Activated CD4-positive, alpha-beta T cell treated with anti-CD3 and anti-CD28 coated beads, Interleukin-10, Interleukin-2, amounts not matched to agents 100 ng/mL and 50 ng/mL, durations not matched to agents 16 hours and 8 hours (primary cell): ENCODE results near the gene GRK5.
"Not testable (repeated sequence)": the region's sequence is repeated elsewhere in the genome, so short reads cannot be mapped to it uniquely, and the experiment has no call there.

Source experiments
- DNase-seq: peaks from one replicate; pipeline ENCODE4 v3.0.0-alpha.2; 2020

The GRK5 gene

DNA sequence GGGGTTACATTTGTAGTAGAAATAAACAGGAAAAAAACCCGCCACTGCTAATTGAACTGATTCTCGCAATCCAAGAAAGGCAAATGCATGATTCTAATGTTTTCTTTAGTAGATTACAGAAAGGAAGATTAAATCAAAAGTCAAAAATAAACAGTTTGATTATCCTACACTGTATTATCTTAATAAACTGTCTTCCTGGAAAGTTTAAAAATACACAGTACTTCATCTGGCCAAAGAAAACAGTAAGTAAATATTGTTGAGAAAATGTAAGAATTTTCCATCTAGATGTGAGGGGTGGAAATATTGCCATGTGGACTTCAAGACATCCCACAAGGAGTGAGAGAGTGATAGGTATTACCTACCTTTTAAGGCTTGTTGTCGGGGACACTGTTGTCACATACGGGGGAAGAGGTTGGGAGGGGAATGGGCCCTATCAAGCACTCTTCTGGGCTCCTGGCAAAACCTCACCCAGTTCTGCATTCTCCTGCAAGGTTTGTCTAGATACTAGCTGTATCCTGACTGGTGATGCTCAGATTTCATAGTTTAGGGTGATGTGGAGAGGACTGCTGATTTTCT, 17.8 kb downstream of the GRK5 start:
- DNase-seq = no peak

DNA sequence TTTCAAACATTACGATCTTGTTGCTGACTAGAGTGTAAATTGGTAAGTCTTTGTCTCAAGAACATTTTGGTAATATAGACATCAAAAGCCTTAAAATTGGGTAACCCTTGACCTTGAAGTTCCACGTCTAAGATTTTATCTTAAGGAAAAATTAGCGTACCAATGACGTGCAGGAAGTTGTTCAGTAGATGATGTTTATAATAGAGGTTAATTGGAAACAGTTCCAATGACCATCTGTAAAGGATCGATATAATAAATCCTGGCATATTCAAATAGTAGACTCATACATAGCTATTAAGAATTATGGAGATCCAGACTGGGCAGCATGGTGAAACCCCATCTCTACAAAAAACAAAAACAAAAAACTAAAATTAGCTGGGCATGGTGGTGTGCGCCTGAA, 20.5 kb downstream of the GRK5 start:
- no peak for DNase-seq

DNA sequence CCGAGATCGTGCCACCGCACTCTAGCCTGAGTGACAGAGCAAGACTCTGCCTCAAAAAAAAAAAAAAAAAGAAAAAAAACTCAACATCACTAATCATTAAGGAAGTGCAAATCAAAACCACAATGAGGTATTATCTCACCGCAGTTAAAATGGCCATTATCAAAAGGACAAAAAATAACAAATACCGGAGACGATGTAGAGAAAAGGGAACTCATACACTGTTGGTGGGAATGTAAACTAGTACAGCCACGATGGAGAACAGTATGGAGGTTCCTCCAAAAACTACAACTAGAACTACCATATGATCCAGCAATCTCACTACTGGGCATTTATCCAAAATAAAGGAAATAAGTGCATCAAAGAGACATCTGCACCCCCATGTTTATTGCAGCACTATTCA, 24.3 kb downstream of the GRK5 start:
- no peak for DNase-seq

DNA sequence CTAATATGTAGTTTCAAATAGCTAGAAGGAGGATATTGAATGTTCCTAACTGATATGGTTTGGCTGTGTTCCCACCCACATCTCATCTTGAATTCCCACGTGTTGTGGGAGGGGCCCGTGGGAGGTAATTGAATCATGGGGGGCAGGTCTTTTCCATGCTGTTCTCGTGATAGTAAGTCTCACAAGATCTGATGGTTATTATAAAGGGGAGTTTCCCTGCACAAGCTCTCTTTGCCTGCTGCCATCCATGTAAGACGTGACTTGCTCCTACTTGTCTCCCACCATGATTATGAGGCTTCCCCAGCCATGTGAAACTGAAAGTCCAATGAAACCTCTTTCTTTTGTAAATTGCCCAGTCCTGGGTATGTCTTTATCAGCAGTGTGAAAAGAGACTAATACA, 25.1 kb downstream of the GRK5 start:
- DNase-seq = not testable (repeated sequence)

DNA sequence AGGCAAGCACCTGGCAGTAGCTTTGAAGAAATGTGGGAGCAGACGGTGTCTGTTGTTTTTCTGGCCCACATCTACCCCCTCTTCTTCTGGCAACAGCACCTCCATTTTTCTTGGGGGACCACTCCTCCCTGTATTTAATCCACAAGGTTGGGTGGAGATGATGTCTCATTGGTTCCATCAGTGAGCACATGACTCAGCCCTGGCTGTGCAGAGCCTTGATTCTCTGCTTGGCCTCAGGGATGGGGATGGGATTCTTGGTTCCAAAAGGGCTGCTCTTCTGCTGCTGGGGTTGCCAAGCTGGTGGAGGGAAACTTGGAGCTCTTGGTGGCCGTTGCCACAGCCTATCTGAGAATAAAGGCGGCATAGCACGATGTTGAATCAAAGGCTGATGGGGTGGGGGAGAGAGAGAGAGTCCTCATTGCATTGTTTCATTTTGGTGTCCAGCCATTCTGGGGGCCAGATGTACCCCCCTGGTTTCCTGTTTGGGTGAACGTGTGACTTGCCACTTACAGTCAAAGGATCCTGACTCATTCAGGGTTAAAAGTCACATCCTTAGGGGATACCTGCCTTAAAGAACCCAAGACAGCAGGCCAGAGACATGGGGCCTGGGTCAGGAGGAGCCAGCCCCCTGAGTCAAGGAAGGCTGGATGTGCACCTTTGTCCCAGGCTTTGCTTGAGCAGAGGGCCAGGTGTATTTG, 25.9 kb downstream of the GRK5 start:
- DNase-seq = peak; percentile 32

DNA sequence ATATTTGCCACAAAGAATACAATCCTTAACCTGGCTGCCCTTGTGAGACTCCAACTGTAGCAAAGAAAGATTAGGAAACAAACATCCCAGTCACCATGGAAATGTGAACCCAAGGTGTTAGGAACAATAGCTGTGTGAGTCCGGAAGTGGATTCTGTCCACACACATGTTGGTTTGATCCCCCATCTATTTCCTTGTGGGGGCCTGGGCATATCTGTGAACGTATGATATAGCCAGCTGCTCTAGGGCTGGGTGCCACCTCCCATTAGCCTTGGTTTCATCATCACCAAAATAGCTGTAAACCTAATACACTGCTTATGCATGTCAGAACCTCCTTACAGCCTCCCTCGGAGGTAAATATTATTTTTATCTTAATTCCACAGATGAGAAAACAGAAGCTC, 26.4 kb downstream of the GRK5 start:
- DNase-seq = no peak

DNA sequence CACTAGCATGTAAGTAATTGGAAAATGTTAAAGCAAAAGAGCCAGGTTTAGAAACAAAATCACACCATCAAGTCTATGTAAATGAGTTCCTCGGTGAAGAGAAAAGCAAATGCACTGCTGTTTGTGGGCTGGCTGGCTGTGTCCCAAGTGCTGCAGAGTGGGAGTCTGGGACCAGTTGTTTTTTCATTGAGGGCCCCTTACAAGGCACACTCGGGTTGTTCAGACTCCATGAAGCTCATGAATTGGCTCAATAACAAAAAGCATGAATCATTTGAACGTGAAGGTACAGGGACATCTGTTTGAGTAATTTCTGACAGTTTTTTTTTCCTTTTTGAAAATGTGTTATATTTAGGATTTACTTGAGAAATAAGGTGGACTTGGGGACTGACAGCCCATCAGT, 28.0 kb downstream of the GRK5 start:
- DNase-seq = no peak

DNA sequence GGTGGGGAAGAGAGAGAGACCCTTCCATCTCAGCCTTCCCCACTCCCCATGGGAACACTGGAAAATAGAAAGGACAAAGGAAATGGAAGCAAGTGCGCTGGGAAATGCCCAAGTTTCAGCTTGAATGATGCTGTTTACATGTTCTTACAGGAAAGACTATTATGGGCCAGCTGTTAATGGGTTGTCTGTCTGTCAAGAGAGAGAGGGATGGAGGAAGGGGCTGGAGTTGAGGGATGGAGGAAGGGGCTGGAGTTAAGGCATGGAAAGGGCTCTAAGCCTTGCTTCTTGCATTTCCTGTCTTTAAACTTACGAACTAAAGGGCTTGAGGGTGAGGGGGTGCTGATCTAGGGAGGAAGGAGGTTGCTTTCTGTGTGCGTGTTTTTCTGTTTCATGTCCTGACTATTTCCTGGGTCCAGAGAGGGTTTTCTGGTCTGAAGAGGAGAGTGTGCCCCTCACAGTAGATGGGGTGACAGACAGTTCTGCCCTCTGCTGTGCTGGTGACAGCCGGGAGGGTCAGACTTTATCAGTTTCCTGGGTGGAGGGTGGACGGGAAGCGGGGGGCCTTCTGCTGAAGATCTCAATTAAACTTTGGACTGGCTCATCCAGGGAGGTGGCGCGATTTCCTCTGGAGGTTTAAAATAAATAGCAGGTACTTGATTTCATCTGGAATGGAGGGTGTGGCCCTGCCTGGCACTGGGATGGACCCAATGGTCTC, 30.5 kb downstream of the GRK5 start:
- DNase-seq = no peak

DNA sequence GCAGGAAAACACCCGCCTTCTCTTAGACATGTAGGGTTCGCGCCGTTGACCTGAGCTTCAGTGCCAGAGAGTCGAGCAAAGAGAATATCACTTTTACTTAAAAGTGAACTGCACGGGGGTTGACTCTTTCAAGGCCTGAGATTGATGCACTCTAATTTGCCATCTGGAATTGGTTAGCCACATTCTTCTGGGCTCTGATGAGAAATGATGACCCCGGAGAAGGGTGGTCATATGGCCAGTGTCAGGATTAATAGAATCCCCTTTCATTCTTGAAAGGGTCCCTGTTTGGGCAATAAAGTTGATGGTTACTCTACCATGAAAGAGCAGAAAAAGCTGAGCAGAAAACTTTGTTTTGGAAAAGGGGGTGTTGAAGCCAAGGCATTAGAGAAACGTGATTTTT, 31.2 kb downstream of the GRK5 start:
- DNase-seq = no peak

DNA sequence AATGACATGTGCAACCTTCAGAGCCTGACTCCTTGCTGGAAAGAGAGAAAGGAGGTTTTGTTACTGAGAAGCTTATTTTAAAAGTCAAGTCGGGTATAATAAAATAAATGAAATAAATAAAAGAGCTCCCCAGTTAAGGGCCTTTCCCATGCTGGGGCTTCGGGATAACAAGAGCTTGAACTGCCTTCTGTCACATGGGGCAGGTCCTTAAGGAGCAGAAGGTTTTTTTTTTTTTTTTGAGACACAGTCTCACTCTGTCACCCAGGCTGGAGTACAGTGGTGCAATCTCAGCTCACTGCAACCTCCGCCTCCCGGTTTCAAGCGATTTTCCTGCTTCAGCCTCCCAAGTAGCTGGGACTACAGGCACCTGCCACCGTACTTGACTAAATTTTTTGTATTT, 31.6 kb downstream of the GRK5 start:
- DNase-seq = not testable (repeated sequence)

DNA sequence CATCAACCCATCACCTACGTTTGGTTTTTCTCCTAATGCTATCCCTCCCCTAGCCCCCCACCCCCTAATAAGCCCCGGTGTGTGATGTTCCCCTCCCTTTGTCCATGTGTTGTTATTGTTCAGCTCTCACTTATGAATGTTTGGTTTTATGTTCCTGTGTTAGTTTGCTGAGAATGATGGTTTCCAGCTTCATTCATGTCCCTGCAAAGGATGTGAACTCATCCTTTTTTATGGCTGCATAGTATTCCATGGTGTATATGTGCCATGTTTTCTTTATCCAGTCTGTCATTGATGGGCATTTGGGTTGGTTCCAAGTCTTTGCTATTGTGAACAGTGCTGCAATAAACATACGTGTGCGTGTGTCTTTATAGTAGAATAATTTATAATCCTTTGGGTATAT, 32.3 kb downstream of the GRK5 start:
- DNase-seq = not testable (repeated sequence)

DNA sequence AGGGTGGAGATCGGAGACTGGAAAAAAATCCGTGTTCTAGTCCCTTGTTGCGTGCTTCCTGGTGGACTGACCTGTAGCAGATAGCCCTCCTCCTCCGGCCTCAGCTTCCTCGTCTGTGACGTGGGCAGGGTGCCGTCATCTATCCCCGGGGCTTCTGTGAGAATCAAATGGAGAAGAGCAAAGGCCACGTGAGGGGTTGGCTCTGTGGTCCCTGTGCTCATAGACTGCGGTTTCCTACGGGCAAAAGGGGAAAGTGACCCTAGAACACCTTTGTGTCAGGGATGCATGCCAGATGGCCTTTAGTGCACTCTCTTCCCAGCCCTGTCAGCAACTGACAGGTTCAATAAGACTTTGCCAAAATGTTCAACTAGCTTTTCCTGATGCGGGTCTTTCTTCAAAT, 33.7 kb downstream of the GRK5 start:
- DNase-seq = no peak

DNA sequence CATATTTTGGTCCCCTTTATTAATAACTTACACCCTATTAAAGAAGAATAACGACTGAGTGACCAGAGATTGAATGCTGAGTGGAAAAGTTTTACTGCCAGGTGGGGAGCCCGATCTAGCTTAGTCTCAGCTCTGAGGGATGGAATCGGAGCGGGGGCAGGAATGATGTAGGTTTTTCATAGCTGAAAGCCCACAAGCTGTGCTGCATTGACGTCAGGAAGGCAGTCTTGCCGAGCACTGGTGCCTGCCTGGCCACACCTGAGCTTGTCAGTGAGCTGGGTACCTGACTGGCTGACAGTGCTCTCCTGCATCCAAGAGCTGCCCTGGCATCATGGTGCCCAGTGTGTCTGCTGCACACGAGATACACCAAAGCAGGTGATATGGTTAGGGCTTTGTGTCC, 34.8 kb downstream of the GRK5 start:
- DNase-seq = no peak

DNA sequence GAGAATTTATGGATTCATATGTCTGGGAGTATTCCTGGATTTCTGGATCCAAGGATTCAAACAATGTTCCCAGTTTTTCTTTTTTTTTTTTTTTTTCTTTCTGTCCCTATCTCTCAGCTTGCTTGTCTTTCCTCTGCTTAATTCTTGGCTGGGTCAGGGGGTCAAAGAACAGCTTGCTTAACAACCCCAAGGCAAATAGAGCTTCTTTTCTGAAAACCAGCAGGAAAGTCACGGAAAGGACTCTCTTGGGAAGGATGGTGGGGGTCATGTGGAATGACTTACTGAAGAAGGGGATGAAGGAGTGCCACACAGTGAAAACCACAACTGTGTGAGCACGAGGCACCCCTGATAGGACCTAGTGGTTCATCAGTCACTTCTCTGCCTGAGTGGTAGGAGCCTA, 36.1 kb downstream of the GRK5 start:
- no peak for DNase-seq

DNA sequence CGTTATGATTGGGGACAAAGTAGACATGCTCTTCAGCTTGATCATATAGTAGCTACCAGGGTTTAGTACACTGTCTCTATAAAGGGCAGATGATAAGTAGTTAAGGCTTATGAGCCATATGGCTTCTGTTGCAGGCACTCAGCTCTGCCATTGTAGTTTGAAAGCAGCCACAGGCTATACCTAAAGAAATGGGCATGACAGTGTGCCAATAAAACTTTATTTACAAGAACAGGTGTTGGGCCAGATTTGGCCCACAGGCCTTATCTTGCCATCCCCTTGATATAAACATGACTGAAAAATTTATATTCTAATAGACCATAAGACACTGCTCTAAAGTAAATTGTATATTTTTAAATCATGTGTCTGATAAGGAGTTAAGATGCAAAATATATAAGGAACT, 36.6 kb downstream of the GRK5 start:
- no peak for DNase-seq

DNA sequence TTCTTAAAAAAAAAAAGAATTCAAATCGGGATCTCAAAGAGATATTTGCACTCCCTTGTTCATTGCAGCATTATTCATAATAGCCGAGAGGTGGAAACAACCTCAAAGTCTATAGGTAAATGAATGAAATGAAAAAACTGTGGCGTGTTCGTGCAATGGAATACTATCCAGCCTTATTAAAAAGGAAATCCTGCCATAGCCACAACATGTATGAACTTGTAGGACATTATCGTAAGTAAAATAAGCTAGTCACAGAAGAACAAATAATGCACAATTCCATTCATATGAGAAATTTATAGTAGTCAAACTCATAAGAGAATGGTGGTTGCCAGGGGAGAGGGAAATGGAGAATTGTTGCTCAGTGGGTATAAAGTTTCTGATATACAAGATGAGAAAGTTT, 37.9 kb downstream of the GRK5 start:
- no peak for DNase-seq

DNA sequence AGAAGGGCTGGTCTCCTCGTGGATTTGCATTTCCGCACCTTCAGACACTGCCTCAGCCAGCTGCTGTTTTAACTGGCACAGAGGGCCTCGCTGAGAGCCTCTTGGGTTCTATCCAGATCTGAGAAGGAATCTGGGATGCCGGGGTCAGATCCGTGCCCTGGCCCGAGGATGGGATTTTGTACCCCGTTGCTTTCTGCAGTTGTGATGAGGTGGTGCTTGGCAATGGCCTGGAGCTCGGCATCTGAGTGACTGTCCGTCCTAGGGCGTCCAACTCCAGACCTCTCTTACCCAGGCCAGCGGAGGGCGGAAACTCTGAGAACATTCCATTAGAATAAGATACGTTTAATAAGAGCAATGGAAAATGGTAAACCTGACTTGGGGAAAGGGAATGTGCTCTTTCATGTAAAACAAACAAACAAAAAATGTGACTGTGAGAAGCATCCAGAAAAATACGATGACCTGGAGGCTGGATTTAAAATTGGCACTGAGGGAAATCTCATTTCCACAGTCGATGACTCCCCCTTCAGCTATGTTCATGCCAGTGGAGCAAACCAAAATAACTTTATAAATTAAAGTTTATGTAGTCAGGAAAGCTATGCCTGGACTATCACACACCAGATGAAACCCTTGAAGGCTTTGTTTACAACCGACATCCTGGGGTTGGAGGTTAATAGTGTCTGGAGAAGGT, 39.6 kb downstream of the GRK5 start:
- DNase-seq = no peak

DNA sequence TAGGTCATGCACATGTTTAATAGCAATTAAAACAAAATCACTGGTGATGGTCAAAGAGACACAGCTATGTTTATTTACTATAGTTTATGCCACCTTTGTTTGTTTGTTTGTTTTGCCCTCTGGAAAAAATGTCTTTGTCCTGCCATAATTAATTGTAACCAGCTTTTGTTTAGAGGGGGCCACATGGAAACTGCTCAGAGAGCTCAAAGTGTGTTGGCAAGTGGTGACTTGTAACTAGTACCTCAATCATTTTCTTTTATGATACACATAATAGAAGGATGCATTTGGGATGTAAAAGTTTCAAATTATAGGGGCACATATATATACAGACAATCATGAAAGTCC, 40.2 kb downstream of the GRK5 start:
- DNase-seq = no peak

DNA sequence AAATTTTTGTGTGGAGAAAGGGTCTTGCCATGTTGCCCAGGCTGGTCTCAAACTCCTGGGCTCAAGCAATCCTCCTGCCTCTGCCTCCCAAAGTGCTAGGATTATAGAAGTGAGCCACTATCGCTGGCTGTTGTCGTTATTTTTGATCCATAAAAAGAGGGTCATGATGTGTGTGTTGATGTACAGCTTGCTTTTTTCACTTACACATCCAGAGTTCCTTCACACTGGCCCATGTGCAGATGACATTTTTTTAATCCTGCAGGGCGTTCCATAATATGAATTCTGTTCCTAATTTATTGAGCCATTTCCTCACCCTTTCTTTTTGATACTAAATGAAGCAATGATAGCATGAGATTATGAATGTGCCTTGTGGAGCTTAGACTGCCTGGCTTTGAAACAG, 40.8 kb downstream of the GRK5 start:
- DNase-seq = no peak

DNA sequence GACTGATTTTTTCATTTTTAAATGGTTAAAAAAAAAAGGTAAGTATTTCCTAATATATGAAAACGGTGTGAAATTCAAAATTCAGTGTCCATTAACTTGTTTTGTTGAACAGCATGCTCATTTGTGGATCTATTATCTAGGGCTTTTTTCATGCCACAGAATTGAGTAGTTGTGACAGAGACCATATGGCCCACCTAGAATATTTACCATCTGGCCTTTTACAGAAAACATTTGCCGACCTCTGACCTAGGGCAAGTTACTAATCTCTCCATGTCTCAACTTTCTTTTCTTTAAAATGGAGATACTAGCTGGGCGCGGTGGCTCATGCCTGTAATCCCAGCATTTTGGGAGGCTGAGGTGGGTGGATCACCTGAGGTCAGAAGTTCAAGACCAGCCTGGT, 41.3 kb downstream of the GRK5 start:
- DNase-seq = no peak

DNA sequence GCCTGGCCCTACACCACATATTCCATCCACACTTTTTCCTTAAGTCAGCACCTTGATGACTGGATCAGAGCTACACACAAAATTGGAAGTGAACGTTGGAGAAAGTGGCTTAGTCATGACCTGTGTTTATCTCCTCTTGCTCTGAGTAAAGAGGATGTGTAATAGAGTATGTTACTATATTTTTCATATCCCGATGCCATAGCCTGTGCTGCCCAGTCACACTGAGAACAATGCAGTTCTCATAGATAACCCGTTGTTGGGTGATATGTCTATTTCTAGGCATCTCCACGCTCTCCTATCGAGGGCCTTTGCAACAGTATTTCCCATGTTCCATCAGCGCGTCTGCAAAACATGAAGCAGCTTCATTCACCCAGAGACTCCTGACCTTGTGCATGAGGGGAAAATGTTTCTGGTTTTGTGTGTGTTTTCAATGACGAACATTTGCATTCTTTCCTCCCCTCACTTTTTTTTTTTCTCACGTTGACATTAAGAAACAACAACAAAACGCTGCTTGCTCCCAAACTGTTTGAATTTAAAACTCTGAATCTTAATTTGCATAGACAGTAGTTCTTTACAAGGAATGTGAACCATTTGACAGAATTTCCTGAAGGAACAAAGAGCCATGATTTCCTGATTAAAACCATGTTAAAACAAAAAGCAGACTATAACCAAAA, 43.4 kb downstream of the GRK5 start:
- peak; percentile 56 for DNase-seq

DNA sequence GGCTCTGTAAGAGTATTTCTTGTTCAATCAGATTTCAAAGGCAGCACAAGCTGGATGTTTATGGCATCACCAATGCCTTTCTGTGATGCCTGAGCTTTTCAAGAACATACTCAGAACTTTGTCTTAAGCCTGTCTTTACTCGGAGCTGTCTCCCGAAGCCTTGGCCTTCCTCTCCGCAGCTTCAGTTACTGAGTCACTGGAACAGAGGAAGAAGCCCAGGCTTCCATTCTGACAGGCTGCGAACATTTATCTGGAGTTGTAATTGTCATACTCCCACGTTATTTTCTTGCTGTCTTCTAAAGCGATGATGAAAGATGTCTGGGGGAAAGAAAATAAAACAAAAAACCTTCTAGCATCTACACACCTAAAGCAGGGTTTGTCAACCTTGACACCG, 43.9 kb downstream of the GRK5 start:
- no peak for DNase-seq

DNA sequence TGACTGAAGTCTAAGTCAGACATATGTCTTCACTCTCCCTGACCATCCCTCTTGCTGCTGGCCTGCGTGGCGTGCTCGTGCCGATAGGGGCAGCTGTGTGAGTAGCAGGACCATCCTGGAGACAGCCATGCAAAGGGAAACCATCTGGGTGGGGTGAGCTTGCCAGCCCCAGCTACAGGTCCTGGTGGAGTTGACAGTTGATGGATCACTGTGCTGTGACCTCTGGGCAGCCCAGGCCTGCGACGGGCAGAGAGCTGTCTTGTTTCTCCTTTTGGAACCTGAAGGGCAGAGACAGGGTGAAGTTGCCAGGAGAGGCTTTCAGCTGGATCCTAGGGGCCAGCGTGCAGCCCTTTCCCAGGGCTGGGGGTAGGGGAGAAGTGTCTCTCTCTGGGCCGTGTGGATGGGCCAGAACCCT, 44.7 kb downstream of the GRK5 start:
- DNase-seq = no peak
